IMR-90 (cell line): ENCODE measurements around the gene SPATA18. TPM values are rescaled to one million over a fixed set of nuclear protein-coding genes. Genes with fewer than 3 reads are reported as not detected.

Experiments used
- ATAC-seq: fragments of 200-7000 bp; cut with Tn5 transposase; 2 replicates; pipeline ENCODE4 v1.9.1; 2020; ENCODE audit warnings: low read depth, mild to moderate bottlenecking, moderate library complexity
- BruUV-seq: library from RNA; stranded (reverse); fragments of 400-500 nt; replicated peaks from 2 replicates; lab custom pipeline; 2021; lab: Mats Ljungman, UMichigan
- CTCF ChIA-PET: fragments of 300-600 bp; formaldehyde crosslinking; extraction: SDS; loops from one replicate; lab custom pipeline; 2021; ENCODE audit warnings: antibody characterized with exemption; lab: Yijun Ruan, JAX
- POLR2A ChIA-PET: fragments of 300-600 bp; sonication (Branson Sonifier 250); formaldehyde crosslinking; loops from one replicate; lab custom pipeline; 2022; ENCODE audit warnings: antibody characterized with exemption; ENCODE audit not compliant: unreplicated experiment; lab: Charles Lee
- DNase-seq: peaks from one replicate; pipeline ENCODE4 v3.0.0; 2013
- H2AFZ ChIP-seq: replicated peaks from 2 replicates; pipeline ENCODE3; 2013; ENCODE audit warnings: low read length, mild to moderate bottlenecking; ENCODE audit not compliant: poor library complexity
- H2AK5ac ChIP-seq: 2 replicates; pipeline ENCODE4 v1.6.1; 2013; ENCODE audit warnings: low read depth, low read length, inconsistent platforms
- H2AK9ac ChIP-seq: replicated peaks from 2 replicates; pipeline ENCODE3; 2013; ENCODE audit warnings: mild to moderate bottlenecking, low read depth, low read length, moderate library complexity; ENCODE audit not compliant: poor library complexity
- H2BK120ac ChIP-seq: 2 replicates; pipeline ENCODE4 v1.6.1; 2013; ENCODE audit warnings: low read depth, low read length, inconsistent platforms
- H2BK15ac ChIP-seq: 3 replicates; pipeline ENCODE4 v1.6.1; 2013; ENCODE audit warnings: low read depth, low read length, inconsistent platforms
- H2BK20ac ChIP-seq: 2 replicates; pipeline ENCODE4 v1.6.1; 2013; ENCODE audit warnings: low read depth, mild to moderate bottlenecking, inconsistent platforms, low read length, moderate library complexity
- H2BK5ac ChIP-seq: 2 replicates; pipeline ENCODE4 v1.6.1; 2013; ENCODE audit warnings: mild to moderate bottlenecking, low read depth, low read length, inconsistent platforms; ENCODE audit not compliant: poor library complexity, severe bottlenecking
- H3K14ac ChIP-seq: replicated peaks from 2 replicates; pipeline ENCODE4 v1.6.1; 2013; ENCODE audit warnings: low read depth, low read length, inconsistent platforms
- H3K18ac ChIP-seq: 2 replicates; pipeline ENCODE4 v1.6.1; 2013; ENCODE audit warnings: low read depth, low read length, control low read depth
- H3K23ac ChIP-seq: 2 replicates; pipeline ENCODE4 v1.6.1; 2013; ENCODE audit warnings: low read depth, low read length, inconsistent platforms
- H3K27ac ChIP-seq: 2 replicates; pipeline ENCODE4 v1.5.1; 2013; ENCODE audit warnings: mild to moderate bottlenecking, control low read depth, low read length; ENCODE audit not compliant: insufficient read depth
- H3K27me3 ChIP-seq: 2 replicates; pipeline ENCODE4 v1.6.1; 2013; ENCODE audit warnings: low read length; ENCODE audit not compliant: control insufficient read depth, insufficient read depth
- H3K36me3 ChIP-seq: 2 replicates; pipeline ENCODE4 v1.6.1; 2013; ENCODE audit warnings: low read length, mixed read lengths; ENCODE audit not compliant: control insufficient read depth, insufficient read depth
- H3K4ac ChIP-seq: 2 replicates; pipeline ENCODE4 v1.6.1; 2013; ENCODE audit warnings: low read depth, low read length, inconsistent platforms
- H3K4me1 ChIP-seq: 2 replicates; pipeline ENCODE4 v1.6.1; 2013; ENCODE audit warnings: low read length, mixed read lengths; ENCODE audit not compliant: control insufficient read depth, insufficient read depth
- H3K4me2 ChIP-seq: 2 replicates; pipeline ENCODE4 v1.6.1; 2013; ENCODE audit warnings: low read depth, mild to moderate bottlenecking, control low read depth, low read length, moderate library complexity
- H3K4me3 ChIP-seq: 2 replicates; pipeline ENCODE4 v1.5.1; 2013; ENCODE audit warnings: low read depth, mild to moderate bottlenecking, control low read depth, low read length, moderate library complexity; ENCODE audit not compliant: insufficient read depth
- H3K56ac ChIP-seq: 2 replicates; pipeline ENCODE4 v1.6.1; 2013; ENCODE audit warnings: low read length, inconsistent platforms; ENCODE audit not compliant: insufficient read depth; ENCODE audit errors: extremely low read depth
- H3K79me1 ChIP-seq, 2 experiments: 2 replicates each; pipeline ENCODE4 v1.6.1; 2013; ENCODE audit warnings: low read length in 2 of 2, inconsistent platforms in 1 of 2, low read depth in 1 of 2
- H3K9ac ChIP-seq: 2 replicates; pipeline ENCODE4 v1.6.1; 2013; ENCODE audit warnings: low read depth, low read length, control low read depth
- H3K9me1 ChIP-seq: 2 replicates; pipeline ENCODE4 v1.6.1; 2013; ENCODE audit warnings: low read length, inconsistent platforms; ENCODE audit not compliant: insufficient read depth
- H3K9me3 ChIP-seq: 2 replicates; pipeline ENCODE4 v1.6.1; 2013; ENCODE audit warnings: low read length; ENCODE audit not compliant: control insufficient read depth, insufficient read depth
- H4K20me1 ChIP-seq: 2 replicates; pipeline ENCODE4 v1.6.1; 2013; ENCODE audit warnings: low read length, inconsistent platforms; ENCODE audit not compliant: insufficient read depth
- H4K5ac ChIP-seq: 2 replicates; pipeline ENCODE4 v1.6.1; 2013; ENCODE audit warnings: mild to moderate bottlenecking, low read depth, low read length, control low read depth
- H4K8ac ChIP-seq, 2 experiments: 2 replicates each; pipeline ENCODE4 v1.6.1; 2013; ENCODE audit warnings: low read depth in 2 of 2, low read length in 2 of 2, control low read depth in 1 of 2, inconsistent platforms in 1 of 2
- H4K91ac ChIP-seq: 2 replicates; pipeline ENCODE4 v1.6.1; 2013; ENCODE audit warnings: low read depth, low read length, inconsistent platforms; ENCODE audit not compliant: insufficient read depth
- BHLHE40 ChIP-seq: fragments of 150-350 bp; IDR thresholded peaks from 2 replicates; pipeline ENCODE4 v1.6.1; 2016; ENCODE audit warnings: mild to moderate bottlenecking, low read depth, low read length
- CHD1 ChIP-seq: IDR thresholded peaks from 2 replicates; pipeline ENCODE4 v1.6.1; 2012; ENCODE audit warnings: low read depth, low read length, improper control_type of control experiment
- MAFK ChIP-seq: IDR thresholded peaks from 2 replicates; pipeline ENCODE4 v1.6.1; 2012; ENCODE audit warnings: low read depth, low read length, improper control_type of control experiment
- MXI1 ChIP-seq: IDR thresholded peaks from 2 replicates; pipeline ENCODE4 v1.6.1; 2012; ENCODE audit warnings: low read depth, mild to moderate bottlenecking, low read length, moderate library complexity, borderline replicate concordance
- NFE2L2 ChIP-seq: fragments of 150-350 bp; IDR thresholded peaks from 2 replicates; pipeline ENCODE4 v1.6.1; 2016; ENCODE audit warnings: low read depth, mild to moderate bottlenecking, low read length
- RAD21 ChIP-seq: IDR thresholded peaks from 2 replicates; pipeline ENCODE4 v1.6.1; 2012; ENCODE audit warnings: low read length, improper control_type of control experiment
- RCOR1 ChIP-seq: IDR thresholded peaks from 2 replicates; pipeline ENCODE4 v1.6.1; 2012; ENCODE audit warnings: mild to moderate bottlenecking, low read length, improper control_type of control experiment; ENCODE audit not compliant: insufficient replicate concordance
- WGBS, 2 experiments: methylation state at CpG; one replicate each; pipeline versions ENCODE4 v1.1.5 to v1.1.7; 2013; ENCODE audit warnings: missing lambda C conversion rate in 2 of 2; ENCODE audit not compliant: insufficient read length in 1 of 2; ENCODE audit errors: extremely low coverage in 2 of 2; 5-methylcytosine and 5-hydroxymethylcytosine counted together
- dilution Hi-C: fragments of 300-500 bp; cut with HindIII; formaldehyde crosslinking; loops from one replicate; pipeline ENCODE4 v1.14.3; 2018; ENCODE audit warnings: low sequenced_read_pairs; ENCODE audit not compliant: unreplicated experiment
- in situ Hi-C: fragments of 300-500 bp; cut with MboI; formaldehyde crosslinking; loops from 3 replicates; pipeline ENCODE4 v1.14.3; 2019; ENCODE audit warnings: low sequenced_read_pairs, inconsistent platforms, mixed read lengths
- intact Hi-C: fragments of 100-400 bp; cut with micrococcal nuclease; formaldehyde crosslinking; loops from 2 replicates; pipeline ENCODE4 v1.10.0; 2022
- polyA plus RNA-seq, 3 experiments: library from polyadenylated mRNA; depleted of rRNA; stranded (reverse); fragments of >200 nt; gene quantifications; 2 replicates each; pipeline ENCODE4 v1.2.3, GENCODE V29; 2012; ENCODE audit warnings: low replicate concordance in 1 of 3
- total RNA-seq: library from RNA; depleted of rRNA; stranded (reverse); fragments of >200 nt; gene quantifications from 2 replicates; pipeline ENCODE4 v1.2.3, GENCODE V29; 2012
- TF ChIP-seq, protein P1 (sequence below): conservative IDR thresholded peaks from 2 replicates; pipeline ENCODE4 v1.5.1; 2012; ENCODE audit warnings: mild to moderate bottlenecking, low read depth, low read length, improper control_type of control experiment

The SPATA18 gene
- total and polyA plus RNA-seq, 2 of the 4 experiments (the other 2 are of a cell fraction): 3.0 to 4.7 TPM

- ATAC-seq (no peak), DNase-seq (no peak)
- no peak overlapping the region for H3K4me2 ChIP-seq
- no peak overlapping the region for H2BK5ac ChIP-seq
- H3K79me1 ChIP-seq: 0 out of 4 replicates have a peak, but pooled peaks cover 0 to 7% of the 10 kb centered on the region in 2 experiments
- dilution Hi-C loops: no loop called here
- intact Hi-C loops: loop anchor here (5.0 kb wide), 1 partner anchor 83 kb away; no protein-coding TSS in a partner anchor
- TF ChIP-seq CHD1 (no peak), RCOR1 (no peak), MAFK (no peak), BHLHE40 (no peak), MXI1 (no peak), NFE2L2 (no peak), RAD21 (no peak)
- TF ChIP-seq, protein P1, sequence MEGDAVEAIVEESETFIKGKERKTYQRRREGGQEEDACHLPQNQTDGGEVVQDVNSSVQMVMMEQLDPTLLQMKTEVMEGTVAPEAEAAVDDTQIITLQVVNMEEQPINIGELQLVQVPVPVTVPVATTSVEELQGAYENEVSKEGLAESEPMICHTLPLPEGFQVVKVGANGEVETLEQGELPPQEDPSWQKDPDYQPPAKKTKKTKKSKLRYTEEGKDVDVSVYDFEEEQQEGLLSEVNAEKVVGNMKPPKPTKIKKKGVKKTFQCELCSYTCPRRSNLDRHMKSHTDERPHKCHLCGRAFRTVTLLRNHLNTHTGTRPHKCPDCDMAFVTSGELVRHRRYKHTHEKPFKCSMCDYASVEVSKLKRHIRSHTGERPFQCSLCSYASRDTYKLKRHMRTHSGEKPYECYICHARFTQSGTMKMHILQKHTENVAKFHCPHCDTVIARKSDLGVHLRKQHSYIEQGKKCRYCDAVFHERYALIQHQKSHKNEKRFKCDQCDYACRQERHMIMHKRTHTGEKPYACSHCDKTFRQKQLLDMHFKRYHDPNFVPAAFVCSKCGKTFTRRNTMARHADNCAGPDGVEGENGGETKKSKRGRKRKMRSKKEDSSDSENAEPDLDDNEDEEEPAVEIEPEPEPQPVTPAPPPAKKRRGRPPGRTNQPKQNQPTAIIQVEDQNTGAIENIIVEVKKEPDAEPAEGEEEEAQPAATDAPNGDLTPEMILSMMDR: no peak
- no peak overlapping the region for H2AK9ac ChIP-seq
- H3K4me3 ChIP-seq: no peak overlapping the region
- no peak overlapping the region for H3K9ac ChIP-seq
- H3K56ac ChIP-seq: no peak overlapping the region
- no CpG with 5 or more reads among the region's 5 CpGs for WGBS, 2 experiments
- no peak overlapping the region for H2AK5ac ChIP-seq
- in situ Hi-C loops: no loop called here
- no peak overlapping the region for H4K8ac ChIP-seq
- no peak overlapping the region for H2AFZ ChIP-seq
- no TSS peak for BruUV-seq
- no peak overlapping the region for H3K23ac ChIP-seq
- ChIA-PET POLR2A (no interaction called here), CTCF (no interaction called here)
- no peaks in the 10 kb centered on the region for H3K36me3 ChIP-seq
- peaks cover 10% of the 10 kb centered on the region for H3K27me3 ChIP-seq
- 0 out of 2 replicates have a peak, but pooled peaks cover 3% of the 10 kb centered on the region for H4K20me1 ChIP-seq
- peaks cover 3% of the 10 kb centered on the region; the same call in 1 of the 2 replicates for H3K9me1 ChIP-seq
- no peak overlapping the region for H4K91ac ChIP-seq
- no peaks in the 10 kb centered on the region for H3K4me1 ChIP-seq
- no peak overlapping the region for H2BK20ac ChIP-seq
- H2BK15ac ChIP-seq: no peak overlapping the region
- H4K5ac ChIP-seq: no peak overlapping the region
- H3K9me3 ChIP-seq: no peaks in the 10 kb centered on the region
- H3K27ac ChIP-seq: no peak overlapping the region
- H3K14ac ChIP-seq: no peak overlapping the region
- no peak overlapping the region for H3K4ac ChIP-seq
- H2BK120ac ChIP-seq: no peak overlapping the region
- H3K18ac ChIP-seq: no peak overlapping the region
Measured at GRCh38 chr4:52049266-52049665, 1.8 kb upstream of the SPATA18 start.
